Keratinocyte (primary cell): ENCODE data around the gene MBNL2. TPM values are rescaled to one million over a fixed set of nuclear protein-coding genes. Genes with fewer than 3 reads are reported as not detected.
A peak's percentile ranks its signal among the peaks of the same experiment; 100 is the strongest.

Experiments used
- DNase-seq: peaks from one replicate; pipeline ENCODE4 v3.0.0-alpha.2; 2011; ENCODE audit warnings: low read depth, missing footprints, low spot score
- FAIRE-seq: peaks from 2 replicates; lab custom pipeline; 2011; peaks lifted over from hg19 to GRCh38; lab: Jason Lieb, UNC
- H2AFZ ChIP-seq: 2 replicates; pipeline ENCODE4 v1.6.0; 2012; ENCODE audit warnings: low read length, control low read depth, inconsistent platforms; ENCODE audit not compliant: control insufficient read depth
- H3K27ac ChIP-seq: 2 replicates; pipeline ENCODE4 v1.5.1; 2011; ENCODE audit warnings: low read length; ENCODE audit not compliant: control insufficient read depth, insufficient read depth
- H3K27me3 ChIP-seq: 3 replicates; pipeline ENCODE4 v1.6.0; 2011; ENCODE audit warnings: low read length; ENCODE audit not compliant: control insufficient read depth, insufficient read depth; ENCODE audit errors: extremely low read depth
- H3K36me3 ChIP-seq, 2 experiments: 2 replicates in 1 of 2; 3 replicates in 1 of 2; pipeline ENCODE4 v1.5.1; 2011; ENCODE audit warnings: low read length in 2 of 2, mild to moderate bottlenecking in 1 of 2; ENCODE audit not compliant: control insufficient read depth in 2 of 2, insufficient read depth in 2 of 2; ENCODE audit errors: extremely low read depth in 1 of 2
- H3K4me1 ChIP-seq: 3 replicates; pipeline ENCODE4 v1.5.1; 2011; ENCODE audit warnings: low read length; ENCODE audit not compliant: control insufficient read depth, insufficient read depth; ENCODE audit errors: extremely low read depth
- H3K4me2 ChIP-seq: 3 replicates; pipeline ENCODE4 v1.6.0; 2011; ENCODE audit warnings: low read depth, low read length; ENCODE audit not compliant: control insufficient read depth, insufficient read depth; ENCODE audit errors: extremely low read depth
- H3K4me3 ChIP-seq, 3 experiments: fragments of 200-600 bp in 1 of 3; sonication (generic) in 1 of 3; 2 replicates in 2 of 3; 3 replicates in 1 of 3; pipeline ENCODE4 v1.5.1; 2011 to 2016; ENCODE audit warnings: low read length in 3 of 3, mild to moderate bottlenecking in 3 of 3, control low read depth in 2 of 3, inconsistent platforms in 1 of 3, low read depth in 1 of 3, mixed read lengths in 1 of 3, mixed run types in 1 of 3, moderate library complexity in 1 of 3; ENCODE audit not compliant: control insufficient read depth in 2 of 3, insufficient read depth in 2 of 3; ENCODE audit errors: extremely low read depth in 1 of 3
- H3K79me2 ChIP-seq: 2 replicates; pipeline ENCODE4 v1.6.0; 2012; ENCODE audit warnings: low read length; ENCODE audit not compliant: control insufficient read depth, insufficient read depth
- H3K9ac ChIP-seq: 3 replicates; pipeline ENCODE4 v1.6.0; 2011; ENCODE audit warnings: low read length; ENCODE audit not compliant: control insufficient read depth, insufficient read depth; ENCODE audit errors: extremely low read depth
- H3K9me1 ChIP-seq: 3 replicates; pipeline ENCODE4 v1.6.0; 2011; ENCODE audit warnings: low read length; ENCODE audit not compliant: control insufficient read depth, insufficient read depth; ENCODE audit errors: extremely low read depth
- H3K9me3 ChIP-seq: 2 replicates; pipeline ENCODE4 v1.5.1; 2012; ENCODE audit warnings: low read depth, low read length; ENCODE audit not compliant: control insufficient read depth
- H4K20me1 ChIP-seq: 3 replicates; pipeline ENCODE4 v1.6.0; 2011; ENCODE audit warnings: low read length; ENCODE audit not compliant: control insufficient read depth, insufficient read depth; ENCODE audit errors: extremely low read depth
- EZH2 ChIP-seq: IDR thresholded peaks from one replicate; pipeline ENCODE4 v1.6.1; 2012; ENCODE audit warnings: inconsistent platforms, mild to moderate bottlenecking, low read length, moderate library complexity
- dilution Hi-C: fragments of 300-500 bp; cut with MboI; formaldehyde crosslinking; loops from one replicate; pipeline ENCODE4 v1.7.0; 2020; ENCODE audit warnings: low sequenced_read_pairs; ENCODE audit not compliant: extremely low pct_ligation_motif_present
- polyA plus RNA-seq, 5 experiments: library from polyadenylated mRNA; depleted of rRNA in 3 of 5; stranded (reverse) in 3 of 5; stranded (forward) in 1 of 5; unstranded in 1 of 5; fragments of >200 nt; gene quantifications; 1 replicate in 1 of 5; 2 replicates in 3 of 5; 3 replicates in 1 of 5; pipeline versions ENCODE4 v1.2.1 to v1.2.3, GENCODE V29; 2011 to 2012; ENCODE audit warnings: missing spikeins in 2 of 5, low read depth in 1 of 5, low replicate concordance in 1 of 5
- TF ChIP-seq, protein P1 (sequence below), 3 experiments: IDR thresholded peaks in 1 of 3; conservative IDR thresholded peaks in 1 of 3; optimal IDR thresholded peaks in 1 of 3; 2 replicates in 2 of 3; 3 replicates in 1 of 3; pipeline versions ENCODE3 to v1.5.1; 2011; ENCODE audit warnings: low read length in 3 of 3, mild to moderate bottlenecking in 3 of 3, moderate library complexity in 2 of 3, control low read depth in 1 of 3, inconsistent platforms in 1 of 3; ENCODE audit not compliant: insufficient read depth in 2 of 3; ENCODE audit errors: extremely low read depth in 1 of 3

Gene MBNL2
- polyA plus RNA-seq, 1 donor (not counting 4 experiments of a cell fraction or from before 2014, with no cell fraction given), result 28.4 TPM

DNA sequence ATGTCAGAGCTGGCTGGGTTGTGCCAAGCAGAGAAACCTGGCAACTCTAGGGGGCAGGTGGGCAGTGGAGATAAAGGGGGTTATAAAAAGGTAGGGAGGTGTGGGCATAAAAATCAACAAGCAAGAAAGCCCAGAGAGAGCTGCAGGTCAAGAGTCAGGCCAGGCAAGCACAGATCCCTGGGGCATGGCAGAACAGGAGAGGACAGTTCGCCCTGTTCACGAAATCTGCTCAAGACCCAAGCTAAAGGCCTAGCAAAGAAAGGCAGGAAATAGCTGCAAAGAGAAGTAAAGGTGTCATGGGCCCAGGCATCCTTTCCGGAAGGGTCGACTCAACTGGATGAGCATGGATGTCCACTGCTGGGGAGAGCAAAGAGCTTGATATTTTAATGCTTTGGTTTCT, 3.4 kb downstream of the MBNL2 start:
- peak overlapping the region; percentile 64 to 90 (median 83) for H3K4me3 ChIP-seq
- peak overlapping the region; percentile 87 for H3K9ac ChIP-seq
- peaks cover 72% of the 10 kb centered on the region for H3K79me2 ChIP-seq
- peaks cover 37% of the 10 kb centered on the region for H3K4me1 ChIP-seq
- DNase-seq (no peak), FAIRE-seq (no peak)
- H3K4me2 ChIP-seq, result peak overlapping the region; percentile 98
- no peak overlapping the region for H2AFZ ChIP-seq
- H3K27ac ChIP-seq, result peak overlapping the region; percentile 92
- no peaks in the 10 kb centered on the region for H3K9me3 ChIP-seq
- no peaks in the 10 kb centered on the region for H4K20me1 ChIP-seq
- H3K9me1 ChIP-seq, result no peaks in the 10 kb centered on the region
- no peaks in the 10 kb centered on the region for H3K27me3 ChIP-seq
- H3K36me3 ChIP-seq, result no peaks in the 10 kb centered on the region
- TF ChIP-seq EZH2, result no peak
- TF ChIP-seq, protein P1, sequence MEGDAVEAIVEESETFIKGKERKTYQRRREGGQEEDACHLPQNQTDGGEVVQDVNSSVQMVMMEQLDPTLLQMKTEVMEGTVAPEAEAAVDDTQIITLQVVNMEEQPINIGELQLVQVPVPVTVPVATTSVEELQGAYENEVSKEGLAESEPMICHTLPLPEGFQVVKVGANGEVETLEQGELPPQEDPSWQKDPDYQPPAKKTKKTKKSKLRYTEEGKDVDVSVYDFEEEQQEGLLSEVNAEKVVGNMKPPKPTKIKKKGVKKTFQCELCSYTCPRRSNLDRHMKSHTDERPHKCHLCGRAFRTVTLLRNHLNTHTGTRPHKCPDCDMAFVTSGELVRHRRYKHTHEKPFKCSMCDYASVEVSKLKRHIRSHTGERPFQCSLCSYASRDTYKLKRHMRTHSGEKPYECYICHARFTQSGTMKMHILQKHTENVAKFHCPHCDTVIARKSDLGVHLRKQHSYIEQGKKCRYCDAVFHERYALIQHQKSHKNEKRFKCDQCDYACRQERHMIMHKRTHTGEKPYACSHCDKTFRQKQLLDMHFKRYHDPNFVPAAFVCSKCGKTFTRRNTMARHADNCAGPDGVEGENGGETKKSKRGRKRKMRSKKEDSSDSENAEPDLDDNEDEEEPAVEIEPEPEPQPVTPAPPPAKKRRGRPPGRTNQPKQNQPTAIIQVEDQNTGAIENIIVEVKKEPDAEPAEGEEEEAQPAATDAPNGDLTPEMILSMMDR (optimal IDR thresholded peaks at IDR 0.05 in 1 of 3, IDR thresholded peaks at IDR 0.05 in 1 of 3, conservative IDR thresholded peaks at IDR 0.05 in 1 of 3; ENCODE audit: extremely low read depth in 1 of 3, insufficient read depth in 2 of 3, low read length in 3 of 3), result no peak
- dilution Hi-C loops, result no loop called here

DNA sequence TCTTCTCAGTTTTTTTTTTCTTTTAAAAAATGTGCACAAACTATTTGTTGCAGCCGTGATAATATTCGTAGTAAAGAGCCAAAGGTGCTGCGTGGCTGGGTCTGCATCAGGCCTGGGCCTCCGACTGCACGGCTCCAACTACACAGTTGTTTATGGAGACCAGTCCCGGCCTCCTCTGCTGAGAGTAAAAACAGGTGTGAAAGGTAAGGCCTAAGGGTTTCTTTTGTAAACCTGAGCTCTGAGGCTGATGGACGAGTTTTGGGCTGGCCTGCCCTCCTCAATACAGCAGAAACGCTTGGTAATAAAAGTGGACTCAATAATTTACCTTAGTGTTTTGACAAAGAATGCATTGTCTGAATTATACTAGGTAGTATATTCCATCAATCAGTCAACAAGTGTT, 3.9 kb downstream of the MBNL2 start:
- H3K36me3 ChIP-seq, result no peaks in the 10 kb centered on the region
- H3K9ac ChIP-seq, result peak overlapping the region; percentile 87
- no peaks in the 10 kb centered on the region for H3K9me1 ChIP-seq
- no peaks in the 10 kb centered on the region for H4K20me1 ChIP-seq
- H3K27me3 ChIP-seq, result no peaks in the 10 kb centered on the region
- peak overlapping the region; percentile 98 for H3K4me2 ChIP-seq
- TF ChIP-seq EZH2, result no peak
- TF ChIP-seq, protein P1 (optimal IDR thresholded peaks at IDR 0.05 in 1 of 3, IDR thresholded peaks at IDR 0.05 in 1 of 3, conservative IDR thresholded peaks at IDR 0.05 in 1 of 3; ENCODE audit: extremely low read depth in 1 of 3, insufficient read depth in 2 of 3, low read length in 3 of 3), result no peak
- dilution Hi-C loops, result no loop called here
- H2AFZ ChIP-seq, result peak overlapping the region; percentile 4
- FAIRE-seq (no peak), DNase-seq (no peak)
- no peaks in the 10 kb centered on the region for H3K9me3 ChIP-seq
- peak overlapping the region in 2 of 3 experiments; percentile 83 to 90 for H3K4me3 ChIP-seq
- H3K27ac ChIP-seq, result peak overlapping the region; percentile 92
- H3K79me2 ChIP-seq, result peaks cover 72% of the 10 kb centered on the region
- peaks cover 33% of the 10 kb centered on the region for H3K4me1 ChIP-seq
